SK-MEL-5 (cell line): ENCODE results near the gene ZNF93. TPM values are rescaled to one million over a fixed set of nuclear protein-coding genes. Genes with fewer than 3 reads are reported as not detected.

ENCODE experiments used
- total RNA-seq: library from RNA; depleted of rRNA; stranded (reverse); fragments of >200 nt; shearing (Covaris generic); gene quantifications from 2 replicates; pipeline ENCODE4 v1.2.3, GENCODE V29; 2014; rRNA removed

Gene ZNF93
- total RNA-seq, 1 experiment from 2014 or later: 3.1 TPM

Other genes with a start within 250 kb of the ZNF93 start
- gene ATP13A1, start 237.3 kb upstream of the ZNF93 start, total RNA-seq: 21.9 and 30.5 TPM in 2 replicates
- gene ZNF101, start 232.1 kb upstream of the ZNF93 start, total RNA-seq: 4.5 and 8.9 TPM in 2 replicates
- 4.5 and 5.3 TPM in 2 replicates for gene ZNF14, start 167.8 kb upstream of the ZNF93 start, total RNA-seq
- 7.7 and 10.5 TPM in 2 replicates for gene ZNF506, start 79.2 kb upstream of the ZNF93 start, total RNA-seq
- 4.7 and 6.7 TPM in 2 replicates for gene ZNF253, start 35.1 kb upstream of the ZNF93 start, total RNA-seq
- not detected in 2 replicates for gene ZNF682, start 138.6 kb downstream of the ZNF93 start, total RNA-seq
- 0.77 TPM in 1 of 2 replicates, not detected in the other for gene ZNF90, start 177.1 kb downstream of the ZNF93 start, total RNA-seq